WTC11 (cell line): Measurements from ENCODE around the gene FAM114A1. TPM values are rescaled to one million over a fixed set of nuclear protein-coding genes. Genes with fewer than 3 reads are reported as not detected.

Source experiments
- microRNA-seq: library from miRNA; unstranded; fragments of <30 nt; microRNA quantifications from one replicate; pipeline ENCODE4 v1.2.0, GENCODE V29; 2022; ENCODE audit warnings: borderline number of aligned reads
- total RNA-seq: library from RNA; stranded (reverse); gene quantifications from 3 replicates; pipeline ENCODE4 v1.2.3, GENCODE V29; 2021
- TF ChIP-seq, protein P1 (sequence below): sonication (generic); formaldehyde crosslinking; IDR thresholded peaks from 2 replicates; pipeline ENCODE4 v1.8.1; 2023; ENCODE audit warnings: mild to moderate bottlenecking, missing genetic modification reagents, borderline replicate concordance

The FAM114A1 gene
- total RNA-seq, 1 experiment from 2014 or later = 17.6 TPM

DNA sequence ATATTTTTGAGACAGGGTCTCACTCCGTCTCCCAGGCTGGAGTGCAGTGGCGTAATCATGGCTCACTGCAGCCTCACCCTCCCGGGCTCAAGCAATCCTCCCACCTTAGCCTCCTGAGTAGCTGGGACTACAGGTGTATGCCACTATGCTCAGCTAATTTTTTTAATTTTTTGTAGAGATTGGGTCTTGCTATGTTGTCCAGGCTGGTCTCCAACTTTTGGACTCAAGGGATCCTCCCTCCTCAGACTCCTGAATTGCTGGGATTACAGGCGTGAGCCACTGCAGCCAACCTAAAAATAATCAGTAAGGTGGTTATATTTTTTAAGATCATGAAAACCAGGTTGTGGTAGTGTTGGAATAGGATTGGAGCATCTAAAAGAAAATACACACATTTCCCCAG, 126.5 kb downstream of the FAM114A1 start (continued):
- TF ChIP-seq, protein P1, sequence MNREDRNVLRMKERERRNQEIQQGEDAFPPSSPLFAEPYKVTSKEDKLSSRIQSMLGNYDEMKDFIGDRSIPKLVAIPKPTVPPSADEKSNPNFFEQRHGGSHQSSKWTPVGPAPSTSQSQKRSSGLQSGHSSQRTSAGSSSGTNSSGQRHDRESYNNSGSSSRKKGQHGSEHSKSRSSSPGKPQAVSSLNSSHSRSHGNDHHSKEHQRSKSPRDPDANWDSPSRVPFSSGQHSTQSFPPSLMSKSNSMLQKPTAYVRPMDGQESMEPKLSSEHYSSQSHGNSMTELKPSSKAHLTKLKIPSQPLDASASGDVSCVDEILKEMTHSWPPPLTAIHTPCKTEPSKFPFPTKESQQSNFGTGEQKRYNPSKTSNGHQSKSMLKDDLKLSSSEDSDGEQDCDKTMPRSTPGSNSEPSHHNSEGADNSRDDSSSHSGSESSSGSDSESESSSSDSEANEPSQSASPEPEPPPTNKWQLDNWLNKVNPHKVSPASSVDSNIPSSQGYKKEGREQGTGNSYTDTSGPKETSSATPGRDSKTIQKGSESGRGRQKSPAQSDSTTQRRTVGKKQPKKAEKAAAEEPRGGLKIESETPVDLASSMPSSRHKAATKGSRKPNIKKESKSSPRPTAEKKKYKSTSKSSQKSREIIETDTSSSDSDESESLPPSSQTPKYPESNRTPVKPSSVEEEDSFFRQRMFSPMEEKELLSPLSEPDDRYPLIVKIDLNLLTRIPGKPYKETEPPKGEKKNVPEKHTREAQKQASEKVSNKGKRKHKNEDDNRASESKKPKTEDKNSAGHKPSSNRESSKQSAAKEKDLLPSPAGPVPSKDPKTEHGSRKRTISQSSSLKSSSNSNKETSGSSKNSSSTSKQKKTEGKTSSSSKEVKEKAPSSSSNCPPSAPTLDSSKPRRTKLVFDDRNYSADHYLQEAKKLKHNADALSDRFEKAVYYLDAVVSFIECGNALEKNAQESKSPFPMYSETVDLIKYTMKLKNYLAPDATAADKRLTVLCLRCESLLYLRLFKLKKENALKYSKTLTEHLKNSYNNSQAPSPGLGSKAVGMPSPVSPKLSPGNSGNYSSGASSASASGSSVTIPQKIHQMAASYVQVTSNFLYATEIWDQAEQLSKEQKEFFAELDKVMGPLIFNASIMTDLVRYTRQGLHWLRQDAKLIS (CRISPR knock-in tag) = no peak

Small RNA genes lying within 50 kb of the gene (microRNA-seq; reads per million reads assigned to microRNA genes)
- 25.5 reads per million, percentile 43 among the genes with 10 or more reads in this experiment for gene MIR574

Other genes with a start within 250 kb of the FAM114A1 start
- gene KLF3, start 203.6 kb upstream of the FAM114A1 start, total RNA-seq = 15.5 to 16.8 TPM (median 16.4 TPM) in 3 replicates
- 0.30 TPM in 1 of 3 replicates, not detected in the others for gene TLR10, start 84.8 kb upstream of the FAM114A1 start, total RNA-seq
- 0.28 to 0.34 TPM in 2 of 3 replicates, not detected in the other for gene TLR1, start 63.0 kb upstream of the FAM114A1 start, total RNA-seq
- gene TLR6, start 11.0 kb upstream of the FAM114A1 start, total RNA-seq = 0.11 to 0.25 TPM (median 0.11 TPM) in 3 replicates
- gene TMEM156, start 164.6 kb downstream of the FAM114A1 start, total RNA-seq = 0.24 TPM in 1 of 3 replicates, not detected in the others
- 18.9 to 21.9 TPM (median 21.1 TPM) in 3 replicates for gene KLHL5, start 194.4 kb downstream of the FAM114A1 start, total RNA-seq